Calu3 (cell line): ENCODE data around the gene GRAMD4. TPM values are rescaled to one million over a fixed set of nuclear protein-coding genes. Genes with fewer than 3 reads are reported as not detected.

Experiments
- BruUV-seq: library from RNA; stranded (reverse); fragments of 400-500 nt; replicated peaks from 2 replicates; lab custom pipeline; 2021; lab: Mats Ljungman, UMichigan
- CTCF ChIA-PET: fragments of 300-600 bp; sonication (Branson Sonifier 250); formaldehyde crosslinking; loops from one replicate; lab custom pipeline; 2022; ENCODE audit warnings: antibody characterized with exemption; lab: Charles Lee
- DNase-seq: peaks from one replicate; pipeline ENCODE4 v3.0.0; 2022
- H3K27ac Mint-ChIP-seq: one replicate; pipeline ENCODE4 v1.8.0; 2022; ENCODE audit warnings: mixed read lengths; ENCODE audit not compliant: unreplicated experiment
- H3K27me3 Mint-ChIP-seq: one replicate; pipeline ENCODE4 v1.8.0; 2022; ENCODE audit warnings: mixed read lengths; ENCODE audit not compliant: unreplicated experiment
- H3K36me3 Mint-ChIP-seq: one replicate; pipeline ENCODE4 v1.8.0; 2022; ENCODE audit warnings: mild to moderate bottlenecking, moderate library complexity, mixed read lengths; ENCODE audit not compliant: insufficient read depth, unreplicated experiment
- H3K4me1 Mint-ChIP-seq: one replicate; pipeline ENCODE4 v1.8.0; 2022; ENCODE audit warnings: mild to moderate bottlenecking, low read depth, mixed read lengths; ENCODE audit not compliant: unreplicated experiment
- H3K4me3 Mint-ChIP-seq: one replicate; pipeline ENCODE4 v1.8.0; 2022; ENCODE audit warnings: mild to moderate bottlenecking, low read depth, moderate library complexity, mixed read lengths; ENCODE audit not compliant: unreplicated experiment
- H3K9me3 Mint-ChIP-seq: one replicate; pipeline ENCODE4 v1.8.0; 2022; ENCODE audit warnings: low read depth, mixed read lengths; ENCODE audit not compliant: unreplicated experiment
- intact Hi-C: fragments of 100-400 bp; cut with micrococcal nuclease; formaldehyde crosslinking; loops from one replicate; pipeline ENCODE4 v1.10.0; 2022; ENCODE audit not compliant: unreplicated experiment
- total RNA-seq: library from RNA; stranded (reverse); gene quantifications from 2 replicates; pipeline ENCODE4 v1.2.3, GENCODE V29; 2022
- TF ChIP-seq, protein P1 (sequence below): fragments of 200-600 bp; IDR thresholded peaks from one replicate; pipeline ENCODE4 v1.8.0; 2022; ENCODE audit warnings: antibody characterized with exemption; ENCODE audit not compliant: unreplicated experiment

GRAMD4 gene
- total RNA-seq, 1 experiment from 2014 or later = 61.2 TPM

DNA sequence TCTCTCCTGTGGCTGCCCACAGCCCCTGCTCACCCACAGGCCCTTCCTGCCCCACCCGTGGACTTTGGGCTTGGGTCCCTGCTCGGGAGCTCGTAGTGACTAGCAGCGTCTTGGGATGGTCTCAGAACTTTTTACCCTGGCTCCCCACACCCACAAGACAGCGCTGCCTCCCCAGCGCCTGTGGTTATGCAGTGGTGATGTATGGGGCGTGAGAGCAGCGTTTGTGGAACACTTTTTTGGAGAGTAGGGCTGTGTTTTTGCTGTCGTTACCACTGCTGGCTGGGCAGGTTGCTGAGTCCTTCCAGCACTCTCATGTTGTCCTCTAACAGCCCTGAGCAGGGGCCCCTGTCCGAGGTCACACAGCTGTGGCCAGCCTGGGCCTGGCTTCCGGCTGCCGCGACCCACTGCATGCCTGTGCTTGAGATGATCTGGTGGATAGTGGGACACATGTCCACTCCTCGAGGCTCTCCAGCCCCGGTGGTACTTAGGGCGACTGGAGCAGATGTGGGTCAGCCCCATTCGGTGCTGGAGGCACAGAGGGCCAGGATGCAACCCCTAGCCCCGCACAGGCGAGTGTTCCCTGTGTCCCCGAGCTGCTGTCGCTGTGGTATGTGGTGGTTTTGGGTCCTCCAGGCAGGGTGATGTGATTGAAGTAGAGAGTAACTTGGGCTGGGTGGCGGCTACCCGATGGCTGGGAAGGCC is 7.1 kb upstream of the GRAMD4 start:
- no peak for DNase-seq
- Mint-ChIP-seq H3K9me3 (no peaks in the 10 kb centered on the region), H3K27ac (no peak overlapping the region), H3K27me3 (no peaks in the 10 kb centered on the region), H3K36me3 (peaks cover 8% of the 10 kb centered on the region), H3K4me3 (no peak overlapping the region), H3K4me1 (peaks cover 47% of the 10 kb centered on the region)
- TF ChIP-seq, protein P1, sequence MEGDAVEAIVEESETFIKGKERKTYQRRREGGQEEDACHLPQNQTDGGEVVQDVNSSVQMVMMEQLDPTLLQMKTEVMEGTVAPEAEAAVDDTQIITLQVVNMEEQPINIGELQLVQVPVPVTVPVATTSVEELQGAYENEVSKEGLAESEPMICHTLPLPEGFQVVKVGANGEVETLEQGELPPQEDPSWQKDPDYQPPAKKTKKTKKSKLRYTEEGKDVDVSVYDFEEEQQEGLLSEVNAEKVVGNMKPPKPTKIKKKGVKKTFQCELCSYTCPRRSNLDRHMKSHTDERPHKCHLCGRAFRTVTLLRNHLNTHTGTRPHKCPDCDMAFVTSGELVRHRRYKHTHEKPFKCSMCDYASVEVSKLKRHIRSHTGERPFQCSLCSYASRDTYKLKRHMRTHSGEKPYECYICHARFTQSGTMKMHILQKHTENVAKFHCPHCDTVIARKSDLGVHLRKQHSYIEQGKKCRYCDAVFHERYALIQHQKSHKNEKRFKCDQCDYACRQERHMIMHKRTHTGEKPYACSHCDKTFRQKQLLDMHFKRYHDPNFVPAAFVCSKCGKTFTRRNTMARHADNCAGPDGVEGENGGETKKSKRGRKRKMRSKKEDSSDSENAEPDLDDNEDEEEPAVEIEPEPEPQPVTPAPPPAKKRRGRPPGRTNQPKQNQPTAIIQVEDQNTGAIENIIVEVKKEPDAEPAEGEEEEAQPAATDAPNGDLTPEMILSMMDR = no peak
- intact Hi-C loops = no loop called here
- BruUV-seq = no TSS peak
- CTCF ChIA-PET = interaction anchor here (0.5 kb wide), 1 partner anchor 9 kb away, joined by 3 read pairs; no protein-coding TSS in a partner anchor

DNA sequence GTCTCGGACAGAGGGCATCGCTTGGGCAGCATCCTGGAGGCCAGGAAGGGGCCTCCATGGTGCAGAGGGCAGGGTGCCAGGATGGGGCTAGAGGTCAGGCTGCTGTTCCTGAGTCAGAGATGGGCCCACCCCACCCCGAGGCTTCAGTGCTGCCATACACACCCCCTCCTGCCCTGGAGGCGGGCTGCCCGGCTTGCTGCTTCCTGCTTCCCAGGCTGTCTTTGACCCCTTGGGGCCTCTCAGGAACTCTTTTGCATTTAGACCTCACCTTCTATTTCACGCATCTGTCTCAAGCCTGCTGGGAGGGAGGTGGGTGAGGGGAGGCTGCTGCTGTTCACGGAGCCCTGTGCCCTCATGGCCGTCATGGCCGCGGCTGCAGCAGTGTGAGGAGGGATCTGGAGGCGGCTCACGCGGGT is 6.6 kb upstream of the GRAMD4 start:
- peaks cover 8% of the 10 kb centered on the region for H3K36me3 Mint-ChIP-seq
- TF ChIP-seq, protein P1 = no peak
- H3K4me3 Mint-ChIP-seq = no peak overlapping the region
- CTCF ChIA-PET = no interaction called here
- no TSS peak for BruUV-seq
- no peaks in the 10 kb centered on the region for H3K27me3 Mint-ChIP-seq
- H3K9me3 Mint-ChIP-seq = no peaks in the 10 kb centered on the region
- peak; percentile 11 for DNase-seq
- no peak overlapping the region for H3K27ac Mint-ChIP-seq
- H3K4me1 Mint-ChIP-seq = peaks cover 50% of the 10 kb centered on the region
- intact Hi-C loops = no loop called here

DNA sequence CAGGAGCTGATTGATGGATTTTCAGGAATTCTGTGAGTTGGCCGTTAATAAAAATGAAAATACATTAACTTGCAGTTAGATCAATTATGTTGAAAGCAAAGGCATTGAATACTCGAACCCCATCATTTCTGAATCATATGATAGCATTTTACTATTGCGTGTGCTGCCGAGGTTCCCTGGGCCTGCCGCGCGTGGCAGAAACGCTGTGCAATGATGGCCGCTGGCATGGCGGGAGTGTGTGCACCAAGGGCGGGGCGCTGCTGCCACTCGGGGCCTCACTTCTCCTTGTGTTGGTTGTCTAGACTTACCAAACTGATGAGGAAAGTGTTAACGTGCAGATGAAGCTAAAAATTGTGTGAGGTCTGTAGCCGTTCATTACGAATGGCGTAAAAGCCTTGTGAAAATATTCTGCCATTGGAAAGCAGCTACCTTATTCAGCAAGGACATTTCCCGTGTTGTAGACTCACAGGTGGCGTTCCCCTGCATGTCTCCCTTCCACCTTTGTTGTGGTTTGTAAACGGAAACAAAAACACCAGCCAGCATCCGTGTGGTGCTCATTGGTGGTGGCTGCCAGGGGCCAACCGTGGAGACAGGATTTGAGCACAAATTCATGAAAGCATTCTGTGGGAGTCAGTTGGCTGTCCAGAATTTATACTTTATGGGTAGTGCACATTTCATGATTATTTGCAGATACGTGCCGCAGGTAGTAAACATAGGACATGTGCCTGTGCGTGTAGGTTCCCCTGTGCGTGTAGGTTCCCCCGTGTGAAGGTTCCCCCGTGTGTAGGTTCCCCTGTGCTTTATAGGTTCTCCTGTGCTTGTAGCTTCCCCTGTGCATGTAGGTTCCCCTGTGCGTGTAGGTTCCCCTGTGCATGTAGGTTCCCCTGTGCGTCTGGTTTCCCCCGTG is 5.9 kb upstream of the GRAMD4 start:
- no peak overlapping the region for H3K4me3 Mint-ChIP-seq
- no peaks in the 10 kb centered on the region for H3K9me3 Mint-ChIP-seq
- intact Hi-C loops = no loop called here
- H3K4me1 Mint-ChIP-seq = peaks cover 46% of the 10 kb centered on the region
- BruUV-seq = no TSS peak
- DNase-seq = no peak
- TF ChIP-seq, protein P1 = no peak
- peaks cover 4% of the 10 kb centered on the region for H3K36me3 Mint-ChIP-seq
- H3K27me3 Mint-ChIP-seq = no peaks in the 10 kb centered on the region
- CTCF ChIA-PET = no interaction called here
- H3K27ac Mint-ChIP-seq = no peak overlapping the region

DNA sequence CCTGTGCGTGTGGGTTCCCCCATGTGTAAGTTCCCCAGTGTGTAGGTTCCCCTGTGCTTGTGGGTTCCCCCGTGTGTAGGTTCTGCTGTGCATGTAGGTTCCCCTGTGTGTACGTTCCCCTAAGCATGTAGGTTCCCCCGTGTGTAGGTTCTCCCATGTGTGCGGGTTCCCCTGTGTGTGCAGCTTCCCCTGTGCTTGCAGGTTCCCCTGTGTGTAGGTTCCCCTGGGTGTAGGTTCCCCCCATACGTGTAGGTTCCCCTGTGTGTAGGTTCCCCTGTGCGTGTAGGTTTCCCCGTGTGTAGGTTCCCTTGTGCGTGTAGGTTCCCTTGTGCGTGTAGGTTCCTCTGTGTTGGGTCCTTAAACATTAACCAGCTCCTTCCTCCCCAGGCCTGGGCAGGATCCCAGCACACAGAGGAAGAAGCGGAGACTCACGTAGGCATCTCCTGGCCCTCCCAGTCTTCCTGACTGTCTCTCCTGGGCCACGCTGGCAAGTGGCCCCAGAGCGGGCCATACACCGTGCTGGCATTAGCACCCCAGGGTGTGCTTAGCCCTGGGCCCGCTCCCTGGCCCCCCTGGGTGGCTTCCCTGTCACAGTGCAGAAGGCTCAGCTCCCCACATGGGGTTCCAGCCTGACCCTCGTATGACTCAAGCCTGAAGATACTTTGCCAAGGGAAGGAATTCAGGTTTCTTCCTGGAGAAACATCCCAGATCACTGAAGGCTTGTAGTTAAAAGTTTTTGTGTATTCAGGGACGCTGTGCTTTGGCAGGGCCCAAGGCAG is 2.8 kb upstream of the GRAMD4 start:
- BruUV-seq = no TSS peak
- intact Hi-C loops = no loop called here
- Mint-ChIP-seq H3K27me3 (no peaks in the 10 kb centered on the region), H3K36me3 (no peaks in the 10 kb centered on the region), H3K27ac (no peak overlapping the region), H3K9me3 (no peaks in the 10 kb centered on the region), H3K4me3 (no peak overlapping the region), H3K4me1 (peaks cover 30% of the 10 kb centered on the region)
- DNase-seq = no peak
- CTCF ChIA-PET = interaction anchor here (0.6 to 1.2 kb wide), 2 partner anchors 54 to 1142 kb away, joined by 3 to 4 read pairs; no protein-coding TSS in a partner anchor
- TF ChIP-seq, protein P1 = no peak
